Measurements from ENCODE around the gene POC1B.

GRCh38 chr12:89568484-89568883 is 42.6 kb upstream of the POC1B start:
- TF ChIP-seq POLR2A (IDR thresholded peaks at IDR 0.05; ENCODE audit: low read depth, low read length) (no peak), POLR2AphosphoS5 (IDR thresholded peaks at IDR 0.05; ENCODE audit: low read depth, low read length) (no peak), TAF1 (IDR thresholded peaks at IDR 0.05; ENCODE audit: borderline replicate concordance, low read depth, low read length) (no peak)

Measured in GM12892 (cell line).